Stimulated activated memory B cell treated with anti-CD40 and anti-IgM and Interleukin-4, amounts not matched to agents 10 μg/mL and 1 μg/mL and 100 μg/mL, for 72 hours (primary cell): ENCODE results near the gene ARPC1A.
"Not testable (repeated sequence)": the region's sequence is repeated elsewhere in the genome, so short reads cannot be mapped to it uniquely, and the experiment has no call there.

Experiments
- ATAC-seq: fragments of 150-1000 bp; cut with Tn5 transposase; 2 replicates; pipeline ENCODE4 v1.10.0; 2021
- H3K27ac Mint-ChIP-seq: one replicate; pipeline ENCODE4 v1.8.0; 2022; ENCODE audit warnings: mild to moderate bottlenecking, mixed read lengths
- H3K27me3 Mint-ChIP-seq: one replicate; pipeline ENCODE4 v1.8.0; 2022; ENCODE audit warnings: mixed read lengths
- H3K36me3 Mint-ChIP-seq: one replicate; pipeline ENCODE4 v1.8.0; 2022; ENCODE audit warnings: mixed read lengths
- H3K4me1 Mint-ChIP-seq: one replicate; pipeline ENCODE4 v1.8.0; 2022; ENCODE audit warnings: mixed read lengths
- H3K4me3 Mint-ChIP-seq: one replicate; pipeline ENCODE4 v1.8.0; 2022; ENCODE audit warnings: mild to moderate bottlenecking, moderate library complexity, mixed read lengths
- H3K9me3 Mint-ChIP-seq: one replicate; pipeline ENCODE4 v1.8.0; 2022; ENCODE audit warnings: mixed read lengths

The ARPC1A gene

GRCh38 chr7:99309111-99309510, 16.6 kb upstream of the ARPC1A start:
- peaks cover 6% of the 10 kb centered on the region for H3K36me3 Mint-ChIP-seq
- peaks cover 12% of the 10 kb centered on the region for H3K4me1 Mint-ChIP-seq
- H3K4me3 Mint-ChIP-seq = no peak overlapping the region
- peaks cover 6% of the 10 kb centered on the region for H3K27me3 Mint-ChIP-seq
- peaks cover 3% of the 10 kb centered on the region for H3K9me3 Mint-ChIP-seq
- H3K27ac Mint-ChIP-seq = no peak overlapping the region
- ATAC-seq = no peak

- Mint-ChIP-seq H3K36me3 (peaks cover 6% of the 10 kb centered on the region), H3K27me3 (peaks cover 6% of the 10 kb centered on the region)
Measured at GRCh38 chr7:99310004-99310403, 15.7 kb upstream of the ARPC1A start.

GRCh38 chr7:99311702-99312101, 14.0 kb upstream of the ARPC1A start:
- no peak for ATAC-seq
- peaks cover 12% of the 10 kb centered on the region for H3K4me1 Mint-ChIP-seq
- H3K9me3 Mint-ChIP-seq = peaks cover 3% of the 10 kb centered on the region
- peaks cover 6% of the 10 kb centered on the region for H3K36me3 Mint-ChIP-seq
- no peak overlapping the region for H3K4me3 Mint-ChIP-seq
- H3K27ac Mint-ChIP-seq = no peak overlapping the region
- peaks cover 6% of the 10 kb centered on the region for H3K27me3 Mint-ChIP-seq

More at GRCh38 chr7:99310004-99310403, 15.7 kb upstream of the ARPC1A start:
- Mint-ChIP-seq H3K4me1 (peaks cover 12% of the 10 kb centered on the region), H3K9me3 (peaks cover 3% of the 10 kb centered on the region), H3K4me3 (no peak overlapping the region), H3K27ac (no peak overlapping the region)
- ATAC-seq = no peak

- H3K9me3 Mint-ChIP-seq = peaks cover 3% of the 10 kb centered on the region
- no peak overlapping the region for H3K4me3 Mint-ChIP-seq
- no peak overlapping the region for H3K27ac Mint-ChIP-seq
- H3K4me1 Mint-ChIP-seq = peaks cover 12% of the 10 kb centered on the region
- peaks cover 6% of the 10 kb centered on the region for H3K27me3 Mint-ChIP-seq
- ATAC-seq = peak; percentile 58
- peaks cover 6% of the 10 kb centered on the region for H3K36me3 Mint-ChIP-seq
Measured at GRCh38 chr7:99312316-99313203, 13.1 kb upstream of the ARPC1A start.

- H3K27ac Mint-ChIP-seq = no peak overlapping the region
Measured at GRCh38 chr7:99313204-99313573, 12.5 kb upstream of the ARPC1A start.

GRCh38 chr7:99314504-99314903, 11.2 kb upstream of the ARPC1A start:
- H3K4me3 Mint-ChIP-seq = no peak overlapping the region
- peak; percentile 72 for ATAC-seq
- peaks cover 12% of the 10 kb centered on the region for H3K4me1 Mint-ChIP-seq
- no peak overlapping the region for H3K27ac Mint-ChIP-seq
- peaks cover 6% of the 10 kb centered on the region for H3K27me3 Mint-ChIP-seq
- H3K9me3 Mint-ChIP-seq = peaks cover 3% of the 10 kb centered on the region
- peaks cover 6% of the 10 kb centered on the region for H3K36me3 Mint-ChIP-seq

More at GRCh38 chr7:99313204-99313573, 12.5 kb upstream of the ARPC1A start:
- Mint-ChIP-seq H3K27me3 (peaks cover 6% of the 10 kb centered on the region), H3K9me3 (peaks cover 3% of the 10 kb centered on the region), H3K4me1 (peaks cover 12% of the 10 kb centered on the region), H3K4me3 (no peak overlapping the region), H3K36me3 (peaks cover 6% of the 10 kb centered on the region)
- ATAC-seq = no peak

GRCh38 chr7:99320371-99320770, 5.3 kb upstream of the ARPC1A start:
- Mint-ChIP-seq H3K27ac (no peak overlapping the region), H3K4me3 (no peak overlapping the region), H3K4me1 (peaks cover 12% of the 10 kb centered on the region), H3K36me3 (no peaks in the 10 kb centered on the region), H3K9me3 (no peaks in the 10 kb centered on the region), H3K27me3 (no peaks in the 10 kb centered on the region)
- ATAC-seq = no peak

- not testable (repeated sequence) for H3K36me3 Mint-ChIP-seq, H3K4me3 Mint-ChIP-seq, H3K27ac Mint-ChIP-seq, H3K9me3 Mint-ChIP-seq, H3K27me3 Mint-ChIP-seq, ATAC-seq
- peaks cover 29% of the 10 kb centered on the region for H3K4me1 Mint-ChIP-seq
Measured at GRCh38 chr7:99322659-99323058, 3.0 kb upstream of the ARPC1A start.

GRCh38 chr7:99324559-99324958, 1.1 kb upstream of the ARPC1A start:
- Mint-ChIP-seq H3K36me3 (no peaks in the 10 kb centered on the region), H3K9me3 (no peaks in the 10 kb centered on the region), H3K27me3 (no peaks in the 10 kb centered on the region), H3K4me1 (peaks cover 44% of the 10 kb centered on the region), H3K27ac (peak overlapping the region; percentile 92), H3K4me3 (peak overlapping the region; percentile 98)
- ATAC-seq = no peak

GRCh38 chr7:99325001-99325493, 651 bp upstream of the ARPC1A start:
- peak overlapping the region; percentile 92 for H3K27ac Mint-ChIP-seq
- peak overlapping the region; percentile 98 for H3K4me3 Mint-ChIP-seq
- no peaks in the 10 kb centered on the region for H3K9me3 Mint-ChIP-seq
- ATAC-seq = no peak
- no peaks in the 10 kb centered on the region for H3K36me3 Mint-ChIP-seq
- H3K4me1 Mint-ChIP-seq = peaks cover 49% of the 10 kb centered on the region
- no peaks in the 10 kb centered on the region for H3K27me3 Mint-ChIP-seq

GRCh38 chr7:99326408-99326782, 697 bp downstream of the ARPC1A start:
- Mint-ChIP-seq H3K27me3 (no peaks in the 10 kb centered on the region), H3K4me1 (peaks cover 55% of the 10 kb centered on the region), H3K27ac (peak overlapping the region; percentile 92), H3K9me3 (no peaks in the 10 kb centered on the region), H3K36me3 (no peaks in the 10 kb centered on the region), H3K4me3 (peak overlapping the region; percentile 98)
- no peak for ATAC-seq

GRCh38 chr7:99330314-99330961, 4.7 kb downstream of the ARPC1A start:
- H3K4me1 Mint-ChIP-seq = peaks cover 50% of the 10 kb centered on the region
- ATAC-seq, H3K4me3 Mint-ChIP-seq: not testable (repeated sequence)

GRCh38 chr7:99331002-99331401, 5.3 kb downstream of the ARPC1A start:
- Mint-ChIP-seq H3K4me1 (peaks cover 49% of the 10 kb centered on the region), H3K36me3 (peaks cover 8% of the 10 kb centered on the region), H3K27me3 (no peaks in the 10 kb centered on the region), H3K4me3 (no peak overlapping the region), H3K9me3 (no peaks in the 10 kb centered on the region), H3K27ac (no peak overlapping the region)
- no peak for ATAC-seq

More at GRCh38 chr7:99330314-99330961, 4.7 kb downstream of the ARPC1A start:
- not testable (repeated sequence) for H3K36me3 Mint-ChIP-seq, H3K9me3 Mint-ChIP-seq, H3K27me3 Mint-ChIP-seq
- H3K27ac Mint-ChIP-seq = peak overlapping the region; percentile 41

GRCh38 chr7:99339595-99339994, 13.9 kb downstream of the ARPC1A start:
- Mint-ChIP-seq H3K4me1 (no peaks in the 10 kb centered on the region), H3K27me3 (no peaks in the 10 kb centered on the region), H3K4me3 (no peak overlapping the region), H3K9me3 (no peaks in the 10 kb centered on the region), H3K27ac (no peak overlapping the region), H3K36me3 (peaks cover 34% of the 10 kb centered on the region)
- no peak for ATAC-seq

GRCh38 chr7:99340659-99341058, 15.0 kb downstream of the ARPC1A start:
- no peak for ATAC-seq
- Mint-ChIP-seq H3K36me3 (peaks cover 28% of the 10 kb centered on the region), H3K27me3 (no peaks in the 10 kb centered on the region), H3K4me3 (no peak overlapping the region), H3K9me3 (no peaks in the 10 kb centered on the region), H3K4me1 (no peaks in the 10 kb centered on the region), H3K27ac (no peak overlapping the region)
